GM23338 (cell line): ENCODE results near the gene CHCHD3. TPM values are rescaled to one million over a fixed set of nuclear protein-coding genes. Genes with fewer than 3 reads are reported as not detected.

Experiments used
- ATAC-seq: fragments of 200-7000 bp; cut with Tn5 transposase; 3 replicates; pipeline ENCODE4 v1.9.1; 2020
- DNase-seq: peaks from one replicate; pipeline ENCODE4 v3.0.0-alpha.2; 2015; ENCODE audit warnings: low spot score
- H2AFZ ChIP-seq: fragments of 200-600 bp; sonication (generic); 2 replicates; pipeline ENCODE4 v1.8.0; 2016; ENCODE audit warnings: antibody characterized with exemption, mild to moderate bottlenecking, moderate library complexity
- H3F3A ChIP-seq: fragments of 200-600 bp; sonication (generic); replicated peaks from 2 replicates; pipeline ENCODE4 v1.8.0; 2017; ENCODE audit warnings: antibody characterized with exemption, mixed run types, low read depth
- H3K27ac ChIP-seq: fragments of 200-600 bp; sonication (generic); 2 replicates; pipeline ENCODE4 v1.6.1; 2016; ENCODE audit warnings: low read depth
- H3K27me3 ChIP-seq: fragments of 200-600 bp; sonication (generic); 2 replicates; pipeline ENCODE4 v1.8.0; 2016; ENCODE audit warnings: mild to moderate bottlenecking, mixed run types, moderate library complexity; ENCODE audit not compliant: insufficient read depth
- H3K36me3 ChIP-seq: fragments of 200-600 bp; sonication (generic); 2 replicates; pipeline ENCODE4 v1.8.0; 2016; ENCODE audit warnings: mild to moderate bottlenecking; ENCODE audit not compliant: insufficient read depth
- H3K4me1 ChIP-seq: fragments of 200-600 bp; sonication (generic); 2 replicates; pipeline ENCODE4 v1.8.0; 2016; ENCODE audit warnings: mild to moderate bottlenecking, moderate library complexity; ENCODE audit not compliant: insufficient read depth
- H3K4me2 ChIP-seq: fragments of 200-600 bp; sonication (generic); 2 replicates; pipeline ENCODE4 v1.7.1; 2017; ENCODE audit warnings: mixed run types
- H3K4me3 ChIP-seq: fragments of 200-600 bp; sonication (generic); 2 replicates; pipeline ENCODE4 v1.6.1; 2016; ENCODE audit warnings: mixed run types
- H3K79me2 ChIP-seq: fragments of 200-600 bp; sonication (generic); replicated peaks from 2 replicates; pipeline ENCODE4 v1.8.0; 2017; ENCODE audit warnings: mild to moderate bottlenecking; ENCODE audit not compliant: insufficient read depth
- H3K9me2 ChIP-seq: fragments of 200-600 bp; sonication (generic); 2 replicates; pipeline ENCODE4 v1.8.0; 2017; ENCODE audit not compliant: insufficient read depth
- H4K20me1 ChIP-seq: fragments of 200-600 bp; sonication (generic); replicated peaks from 2 replicates; pipeline ENCODE4 v1.8.0; 2017; ENCODE audit warnings: mild to moderate bottlenecking; ENCODE audit not compliant: insufficient read depth
- H3K27ac Mint-ChIP-seq: 2 replicates; pipeline ENCODE4 v1.8.0; 2020; ENCODE audit warnings: inconsistent platforms, mild to moderate bottlenecking, moderate library complexity, mixed read lengths
- H3K27me3 Mint-ChIP-seq: 3 replicates; pipeline ENCODE4 v1.8.0; 2022; ENCODE audit warnings: low read depth, mild to moderate bottlenecking, moderate library complexity, mixed read lengths, inconsistent platforms; ENCODE audit not compliant: insufficient read depth, poor library complexity
- H3K36me3 Mint-ChIP-seq: 3 replicates; pipeline ENCODE4 v1.8.0; 2021; ENCODE audit warnings: low read depth, mild to moderate bottlenecking, inconsistent platforms, moderate library complexity, mixed read lengths
- H3K4me1 Mint-ChIP-seq: 3 replicates; pipeline ENCODE4 v1.8.0; 2020; ENCODE audit warnings: mild to moderate bottlenecking, inconsistent platforms, mixed read lengths
- H3K4me3 Mint-ChIP-seq: 3 replicates; pipeline ENCODE4 v1.8.0; 2021; ENCODE audit warnings: moderate library complexity, mild to moderate bottlenecking, inconsistent platforms, mixed read lengths
- H3K9me3 Mint-ChIP-seq: 3 replicates; pipeline ENCODE4 v1.8.0; 2020; ENCODE audit warnings: moderate library complexity, mild to moderate bottlenecking, inconsistent platforms, mixed read lengths
- CREB1 ChIP-seq: fragments of 250-450 bp; sonication (Bioruptor Pico); IDR thresholded peaks from 2 replicates; pipeline ENCODE4 v1.5.0; 2020; ENCODE audit warnings: low read depth, mild to moderate bottlenecking, moderate library complexity
- EZH2 ChIP-seq: fragments of 200-600 bp; sonication (generic); IDR thresholded peaks from one replicate; pipeline ENCODE4 v1.8.0; 2017; ENCODE audit warnings: antibody characterized with exemption, mild to moderate bottlenecking, low read depth; ENCODE audit not compliant: unreplicated experiment
- EZH2phosphoT487 ChIP-seq: fragments of 200-600 bp; sonication (generic); IDR thresholded peaks from one replicate; pipeline ENCODE4 v1.8.1; 2018; ENCODE audit warnings: antibody characterized with exemption; ENCODE audit not compliant: unreplicated experiment
- JUNB ChIP-seq: IDR thresholded peaks from one replicate; pipeline ENCODE4 v1.6.1; 2016; ENCODE audit warnings: antibody characterized with exemption; ENCODE audit not compliant: unreplicated experiment
- NANOG ChIP-seq: IDR thresholded peaks from 2 replicates; pipeline ENCODE4 v1.6.1; 2016; ENCODE audit warnings: antibody characterized with exemption, borderline replicate concordance
- POLR2AphosphoS5 ChIP-seq: IDR thresholded peaks from 2 replicates; pipeline ENCODE4 v1.6.1; 2016; ENCODE audit warnings: antibody characterized with exemption, low read depth
- STAT1 ChIP-seq: IDR thresholded peaks from one replicate; pipeline ENCODE4 v1.6.1; 2016; ENCODE audit warnings: antibody characterized with exemption; ENCODE audit not compliant: unreplicated experiment
- ZNF331 ChIP-seq: fragments of 250-450 bp; sonication (Bioruptor Pico); IDR thresholded peaks from 2 replicates; pipeline ENCODE4 v1.5.0; 2020; ENCODE audit warnings: low read depth, mild to moderate bottlenecking, moderate library complexity
- polyA plus RNA-seq: library from polyadenylated mRNA; unstranded; fragments of >200 nt; fragmentation: Nextera tagmentation; extraction: Ambion mirVana; gene quantifications from 2 replicates; pipeline ENCODE4 v1.2.1, GENCODE V29; 2016
- total RNA-seq: library from RNA; depleted of rRNA; stranded (reverse); fragments of >200 nt; shearing (Covaris generic); gene quantifications from 2 replicates; pipeline ENCODE4 v1.2.3, GENCODE V29; 2014
- TF ChIP-seq, protein P1 (sequence below): fragments of 250-450 bp; sonication (Bioruptor Pico); IDR thresholded peaks from 2 replicates; pipeline ENCODE4 v1.5.0; 2020; ENCODE audit warnings: mild to moderate bottlenecking, moderate library complexity
- TF ChIP-seq, protein P2 (sequence below), 2 experiments: fragments of 200-600 bp in 1 of 2; sonication (generic) in 1 of 2; conservative IDR thresholded peaks; 2 replicates each; pipeline versions ENCODE4 v1.5.1 to v1.6.1; 2016 to 2017; ENCODE audit warnings: antibody characterized with exemption in 2 of 2, low read depth in 2 of 2, mild to moderate bottlenecking in 2 of 2, moderate library complexity in 1 of 2
- TF ChIP-seq, protein P3 (sequence below): IDR thresholded peaks from 2 replicates; pipeline ENCODE4 v1.6.1; 2016; ENCODE audit warnings: antibody characterized with exemption

Gene CHCHD3
- total and polyA plus RNA-seq, 2 experiments from 2014 or later, result 107 to 131 TPM

DNA sequence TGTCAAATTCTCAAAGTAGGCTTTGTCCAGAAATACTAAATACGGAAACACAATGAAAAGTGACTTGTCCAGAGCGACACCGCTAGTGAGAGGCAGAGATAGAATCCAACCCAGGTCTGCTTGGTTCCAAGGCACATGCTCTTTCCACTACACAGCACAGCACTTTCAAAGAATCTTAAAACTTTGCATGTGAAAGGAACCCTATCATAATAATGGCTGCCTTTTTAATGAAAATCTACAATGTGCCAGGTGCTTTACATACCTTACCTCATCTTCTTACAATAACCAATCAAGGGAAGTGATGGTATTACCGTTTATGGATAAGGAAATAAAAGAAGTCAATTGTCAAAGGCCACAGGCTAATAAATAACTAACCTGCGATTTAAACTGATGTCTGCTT, 2.6 kb downstream of the CHCHD3 start:
- DNase-seq (peak; percentile 62), ATAC-seq (peak; percentile 6; the same call in 2 of the 3 replicates)
- Mint-ChIP-seq H3K36me3 (0 out of 3 replicates have a peak, but pooled peaks cover 6% of the 10 kb centered on the region), H3K4me3 (peak overlapping the region; percentile 62), H3K4me1 (peaks cover 43% of the 10 kb centered on the region), H3K27ac (peak overlapping the region; percentile 60), H3K27me3 (peaks cover 2% of the 10 kb centered on the region), H3K9me3 (no peaks in the 10 kb centered on the region)
- peak; percentile 59; the same call in 1 of the 2 replicates for TF ChIP-seq NANOG
- no peak for TF ChIP-seq POLR2AphosphoS5
- no peaks in the 10 kb centered on the region for H3K27me3 ChIP-seq
- no peaks in the 10 kb centered on the region for H3F3A ChIP-seq
- peaks cover 2% of the 10 kb centered on the region for H4K20me1 ChIP-seq
- H2AFZ ChIP-seq, result no peak overlapping the region
- no peaks in the 10 kb centered on the region for H3K36me3 ChIP-seq
- H3K4me3 ChIP-seq, result peak overlapping the region; percentile 83
- H3K9me2 ChIP-seq, result no peaks in the 10 kb centered on the region
- peak overlapping the region; percentile 34; the same call in 1 of the 2 replicates for H3K27ac ChIP-seq
- peaks cover 42% of the 10 kb centered on the region for H3K4me1 ChIP-seq
- peak overlapping the region; percentile 86 for H3K4me2 ChIP-seq
- H3K79me2 ChIP-seq, result peaks cover 75% of the 10 kb centered on the region

DNA sequence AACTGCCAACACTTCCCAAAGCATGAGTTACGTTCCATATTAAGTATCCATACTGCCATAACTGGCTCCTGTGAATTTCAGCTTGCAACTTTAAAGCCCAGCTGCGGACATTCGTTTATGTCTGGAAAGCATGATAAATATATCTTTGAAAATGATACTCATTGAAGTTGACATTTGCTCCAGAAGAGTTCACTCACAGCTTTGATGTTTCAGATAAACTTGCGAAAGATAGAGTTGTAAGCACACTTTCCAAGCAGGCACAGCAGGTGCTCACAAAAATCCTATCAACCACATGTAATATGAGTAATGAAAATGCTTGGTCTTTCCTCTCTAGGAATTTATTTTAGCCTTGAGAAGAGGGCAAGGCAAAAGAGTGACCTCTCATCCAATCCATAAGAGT, 4.5 kb downstream of the CHCHD3 start:
- H3K9me3 Mint-ChIP-seq, result no peaks in the 10 kb centered on the region
- Histone ChIP-seq H4K20me1 (peaks cover 12% of the 10 kb centered on the region), H3K79me2 (peaks cover 94% of the 10 kb centered on the region)

More for the DNA sequence above, 4.5 kb downstream of the CHCHD3 start:
- Mint-ChIP-seq H3K27me3 (peaks cover 2% of the 10 kb centered on the region), H3K27ac (peak overlapping the region; percentile 26; the same call in 1 of the 2 replicates), H3K36me3 (0 out of 3 replicates have a peak, but pooled peaks cover 6% of the 10 kb centered on the region), H3K4me1 (peaks cover 53% of the 10 kb centered on the region), H3K4me3 (no peak overlapping the region)
- H3F3A ChIP-seq, result no peaks in the 10 kb centered on the region
- H3K4me3 ChIP-seq, result peak overlapping the region; percentile 20; the same call in 1 of the 2 replicates
- no peaks in the 10 kb centered on the region for H3K9me2 ChIP-seq
- DNase-seq (no peak), ATAC-seq (no peak)
- no peaks in the 10 kb centered on the region for H3K27me3 ChIP-seq
- H3K36me3 ChIP-seq, result no peaks in the 10 kb centered on the region
- no peak overlapping the region for H2AFZ ChIP-seq
- H3K4me2 ChIP-seq, result peak overlapping the region; percentile 86; the same call in 1 of the 2 replicates
- H3K27ac ChIP-seq, result peak overlapping the region; percentile 11; the same call in 1 of the 2 replicates
- TF ChIP-seq EZH2phosphoT487, result no peak
- no peak for TF ChIP-seq CREB1 (CRISPR knock-in tag)
- TF ChIP-seq, protein P1, sequence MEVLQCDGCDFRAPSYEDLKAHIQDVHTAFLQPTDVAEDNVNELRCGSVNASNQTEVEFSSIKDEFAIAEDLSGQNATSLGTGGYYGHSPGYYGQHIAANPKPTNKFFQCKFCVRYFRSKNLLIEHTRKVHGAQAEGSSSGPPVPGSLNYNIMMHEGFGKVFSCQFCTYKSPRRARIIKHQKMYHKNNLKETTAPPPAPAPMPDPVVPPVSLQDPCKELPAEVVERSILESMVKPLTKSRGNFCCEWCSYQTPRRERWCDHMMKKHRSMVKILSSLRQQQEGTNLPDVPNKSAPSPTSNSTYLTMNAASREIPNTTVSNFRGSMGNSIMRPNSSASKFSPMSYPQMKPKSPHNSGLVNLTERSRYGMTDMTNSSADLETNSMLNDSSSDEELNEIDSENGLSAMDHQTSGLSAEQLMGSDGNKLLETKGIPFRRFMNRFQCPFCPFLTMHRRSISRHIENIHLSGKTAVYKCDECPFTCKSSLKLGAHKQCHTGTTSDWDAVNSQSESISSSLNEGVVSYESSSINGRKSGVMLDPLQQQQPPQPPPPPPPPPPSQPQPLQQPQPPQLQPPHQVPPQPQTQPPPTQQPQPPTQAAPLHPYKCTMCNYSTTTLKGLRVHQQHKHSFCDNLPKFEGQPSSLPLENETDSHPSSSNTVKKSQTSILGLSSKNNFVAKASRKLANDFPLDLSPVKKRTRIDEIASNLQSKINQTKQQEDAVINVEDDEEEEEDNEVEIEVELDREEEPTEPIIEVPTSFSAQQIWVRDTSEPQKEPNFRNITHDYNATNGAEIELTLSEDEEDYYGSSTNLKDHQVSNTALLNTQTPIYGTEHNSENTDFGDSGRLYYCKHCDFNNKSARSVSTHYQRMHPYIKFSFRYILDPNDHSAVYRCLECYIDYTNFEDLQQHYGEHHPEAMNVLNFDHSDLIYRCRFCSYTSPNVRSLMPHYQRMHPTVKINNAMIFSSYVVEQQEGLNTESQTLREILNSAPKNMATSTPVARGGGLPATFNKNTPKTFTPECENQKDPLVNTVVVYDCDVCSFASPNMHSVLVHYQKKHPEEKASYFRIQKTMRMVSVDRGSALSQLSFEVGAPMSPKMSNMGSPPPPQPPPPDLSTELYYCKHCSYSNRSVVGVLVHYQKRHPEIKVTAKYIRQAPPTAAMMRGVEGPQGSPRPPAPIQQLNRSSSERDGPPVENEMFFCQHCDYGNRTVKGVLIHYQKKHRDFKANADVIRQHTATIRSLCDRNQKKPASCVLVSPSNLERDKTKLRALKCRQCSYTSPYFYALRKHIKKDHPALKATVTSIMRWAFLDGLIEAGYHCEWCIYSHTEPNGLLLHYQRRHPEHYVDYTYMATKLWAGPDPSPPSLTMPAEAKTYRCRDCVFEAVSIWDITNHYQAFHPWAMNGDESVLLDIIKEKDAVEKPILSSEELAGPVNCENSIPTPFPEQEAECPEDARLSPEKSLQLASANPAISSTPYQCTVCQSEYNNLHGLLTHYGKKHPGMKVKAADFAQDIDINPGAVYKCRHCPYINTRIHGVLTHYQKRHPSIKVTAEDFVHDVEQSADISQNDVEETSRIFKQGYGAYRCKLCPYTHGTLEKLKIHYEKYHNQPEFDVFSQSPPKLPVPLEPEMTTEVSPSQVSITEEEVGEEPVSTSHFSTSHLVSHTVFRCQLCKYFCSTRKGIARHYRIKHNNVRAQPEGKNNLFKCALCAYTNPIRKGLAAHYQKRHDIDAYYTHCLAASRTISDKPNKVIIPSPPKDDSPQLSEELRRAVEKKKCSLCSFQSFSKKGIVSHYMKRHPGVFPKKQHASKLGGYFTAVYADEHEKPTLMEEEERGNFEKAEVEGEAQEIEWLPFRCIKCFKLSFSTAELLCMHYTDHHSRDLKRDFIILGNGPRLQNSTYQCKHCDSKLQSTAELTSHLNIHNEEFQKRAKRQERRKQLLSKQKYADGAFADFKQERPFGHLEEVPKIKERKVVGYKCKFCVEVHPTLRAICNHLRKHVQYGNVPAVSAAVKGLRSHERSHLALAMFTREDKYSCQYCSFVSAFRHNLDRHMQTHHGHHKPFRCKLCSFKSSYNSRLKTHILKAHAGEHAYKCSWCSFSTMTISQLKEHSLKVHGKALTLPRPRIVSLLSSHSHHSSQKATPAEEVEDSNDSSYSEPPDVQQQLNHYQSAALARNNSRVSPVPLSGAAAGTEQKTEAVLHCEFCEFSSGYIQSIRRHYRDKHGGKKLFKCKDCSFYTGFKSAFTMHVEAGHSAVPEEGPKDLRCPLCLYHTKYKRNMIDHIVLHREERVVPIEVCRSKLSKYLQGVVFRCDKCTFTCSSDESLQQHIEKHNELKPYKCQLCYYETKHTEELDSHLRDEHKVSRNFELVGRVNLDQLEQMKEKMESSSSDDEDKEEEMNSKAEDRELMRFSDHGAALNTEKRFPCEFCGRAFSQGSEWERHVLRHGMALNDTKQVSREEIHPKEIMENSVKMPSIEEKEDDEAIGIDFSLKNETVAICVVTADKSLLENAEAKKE (CRISPR knock-in tag), result no peak
- TF ChIP-seq, protein P2, sequence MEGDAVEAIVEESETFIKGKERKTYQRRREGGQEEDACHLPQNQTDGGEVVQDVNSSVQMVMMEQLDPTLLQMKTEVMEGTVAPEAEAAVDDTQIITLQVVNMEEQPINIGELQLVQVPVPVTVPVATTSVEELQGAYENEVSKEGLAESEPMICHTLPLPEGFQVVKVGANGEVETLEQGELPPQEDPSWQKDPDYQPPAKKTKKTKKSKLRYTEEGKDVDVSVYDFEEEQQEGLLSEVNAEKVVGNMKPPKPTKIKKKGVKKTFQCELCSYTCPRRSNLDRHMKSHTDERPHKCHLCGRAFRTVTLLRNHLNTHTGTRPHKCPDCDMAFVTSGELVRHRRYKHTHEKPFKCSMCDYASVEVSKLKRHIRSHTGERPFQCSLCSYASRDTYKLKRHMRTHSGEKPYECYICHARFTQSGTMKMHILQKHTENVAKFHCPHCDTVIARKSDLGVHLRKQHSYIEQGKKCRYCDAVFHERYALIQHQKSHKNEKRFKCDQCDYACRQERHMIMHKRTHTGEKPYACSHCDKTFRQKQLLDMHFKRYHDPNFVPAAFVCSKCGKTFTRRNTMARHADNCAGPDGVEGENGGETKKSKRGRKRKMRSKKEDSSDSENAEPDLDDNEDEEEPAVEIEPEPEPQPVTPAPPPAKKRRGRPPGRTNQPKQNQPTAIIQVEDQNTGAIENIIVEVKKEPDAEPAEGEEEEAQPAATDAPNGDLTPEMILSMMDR (conservative IDR thresholded peaks at IDR 0.05; ENCODE audit: low read depth in 2 of 2), result no peak
- TF ChIP-seq, protein P3, sequence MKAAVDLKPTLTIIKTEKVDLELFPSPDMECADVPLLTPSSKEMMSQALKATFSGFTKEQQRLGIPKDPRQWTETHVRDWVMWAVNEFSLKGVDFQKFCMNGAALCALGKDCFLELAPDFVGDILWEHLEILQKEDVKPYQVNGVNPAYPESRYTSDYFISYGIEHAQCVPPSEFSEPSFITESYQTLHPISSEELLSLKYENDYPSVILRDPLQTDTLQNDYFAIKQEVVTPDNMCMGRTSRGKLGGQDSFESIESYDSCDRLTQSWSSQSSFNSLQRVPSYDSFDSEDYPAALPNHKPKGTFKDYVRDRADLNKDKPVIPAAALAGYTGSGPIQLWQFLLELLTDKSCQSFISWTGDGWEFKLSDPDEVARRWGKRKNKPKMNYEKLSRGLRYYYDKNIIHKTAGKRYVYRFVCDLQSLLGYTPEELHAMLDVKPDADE, result no peak
- TF ChIP-seq STAT1, result no peak
- TF ChIP-seq NANOG, result no peak
- TF ChIP-seq EZH2, result no peak
- no peak for TF ChIP-seq POLR2AphosphoS5
- no peak for TF ChIP-seq JUNB
- TF ChIP-seq ZNF331 (CRISPR knock-in tag), result no peak
- H3K4me1 ChIP-seq, result peaks cover 42% of the 10 kb centered on the region
